Thymus (tissue), 11 donors: ENCODE measurements around the gene GALM. TPM values are rescaled to one million over a fixed set of nuclear protein-coding genes. Genes with fewer than 3 reads are reported as not detected.
"Not testable (repeated sequence)": the region's sequence is repeated elsewhere in the genome, so short reads cannot be mapped to it uniquely, and the experiment has no call there.

ENCODE experiments used
- DNase-seq, 9 donors: peaks; one replicate each; pipeline ENCODE4 v3.0.0-alpha.2; 2013; ENCODE audit warnings: low spot score in 9 of 9, low read depth in 6 of 9, missing footprints in 1 of 9
- H3K27ac ChIP-seq, 2 donors: one replicate each; pipeline ENCODE4 v1.5.1; 2013; ENCODE audit warnings: control low read depth in 1 of 2, low read depth in 1 of 2, low read length in 1 of 2, mild to moderate bottlenecking in 1 of 2, moderate library complexity in 1 of 2
- H3K27me3 ChIP-seq, 2 donors: one replicate each; pipeline ENCODE4 v1.5.1; 2013; ENCODE audit warnings: low read length in 1 of 2; ENCODE audit not compliant: control insufficient read depth in 2 of 2, insufficient read depth in 1 of 2
- H3K36me3 ChIP-seq, 2 donors: one replicate each; pipeline ENCODE4 v1.5.1; 2013; ENCODE audit warnings: low read length in 1 of 2, mild to moderate bottlenecking in 1 of 2, moderate library complexity in 1 of 2; ENCODE audit not compliant: control insufficient read depth in 2 of 2, insufficient read depth in 2 of 2
- H3K4me1 ChIP-seq, 2 donors: one replicate each; pipeline ENCODE4 v1.5.1; 2013; ENCODE audit warnings: low read length in 2 of 2; ENCODE audit not compliant: control insufficient read depth in 2 of 2, insufficient read depth in 2 of 2
- H3K4me3 ChIP-seq, 2 donors: one replicate each; pipeline ENCODE4 v1.5.1; 2013; ENCODE audit warnings: low read length in 2 of 2, control low read depth in 1 of 2, mild to moderate bottlenecking in 1 of 2
- H3K9me3 ChIP-seq, 2 donors: one replicate each; pipeline ENCODE4 v1.5.1; 2013; ENCODE audit warnings: low read length in 1 of 2, mild to moderate bottlenecking in 1 of 2; ENCODE audit not compliant: control insufficient read depth in 2 of 2, insufficient read depth in 1 of 2
- WGBS: extraction: QIAGEN DNeasy Blood & Tissue Kit; methylation state at CpG from one replicate; pipeline ENCODE4 v1.1.7; 2013; 5-methylcytosine and 5-hydroxymethylcytosine counted together
- polyA plus RNA-seq: library from polyadenylated mRNA; stranded (reverse); fragments of 200-250 nt; gene quantifications from one replicate; pipeline ENCODE4 v1.2.3, GENCODE V29; 2013
- total RNA-seq: library from RNA; stranded (reverse); fragments of 120-200 nt; gene quantifications from one replicate; pipeline ENCODE4 v1.2.4, GENCODE V29; 2013
- donor health status: healthy.

GALM gene
- total and polyA plus RNA-seq, 2 donors = 10.0 to 12.0 TPM

- Histone ChIP-seq H3K4me1 (peaks cover 17 to 41% of the 10 kb centered on the region in 2 donors), H3K27ac (peak overlapping the region in 1 of 2 donors; percentile 94), H3K36me3 (no peaks in the 10 kb centered on the region), H3K9me3 (no peaks in the 10 kb centered on the region), H3K4me3 (no peak overlapping the region), H3K27me3 (no peaks in the 10 kb centered on the region)
- no peak for DNase-seq
- 91% methylated on average over 4 of the region's 4 CpGs for WGBS
Observed at GRCh38 chr2:38627391-38627790, 38.5 kb upstream of the GALM start.

GRCh38 chr2:38629684-38630083 lies 36.2 kb upstream of the GALM start:
- Histone ChIP-seq H3K36me3 (no peaks in the 10 kb centered on the region), H3K27me3 (no peaks in the 10 kb centered on the region), H3K9me3 (no peaks in the 10 kb centered on the region), H3K27ac (no peak overlapping the region), H3K4me1 (peaks cover 17 to 31% of the 10 kb centered on the region in 2 donors), H3K4me3 (no peak overlapping the region)
- 98% methylated on average over 1 of the region's 1 CpG for WGBS
- DNase-seq = no peak

GRCh38 chr2:38631976-38632375 lies 33.9 kb upstream of the GALM start:
- WGBS = 91% methylated on average over 2 of the region's 2 CpGs
- peaks cover 8 to 11% of the 10 kb centered on the region in 2 donors for H3K4me1 ChIP-seq

GRCh38 chr2:38632980-38633379 lies 32.9 kb upstream of the GALM start:
- H3K4me3 ChIP-seq = no peak overlapping the region
- H3K4me1 ChIP-seq = peaks cover 0 to 2% of the 10 kb centered on the region in 2 donors
- H3K27ac ChIP-seq = no peak overlapping the region
- DNase-seq = no peak
- peaks cover 0 to 5% of the 10 kb centered on the region in 2 donors for H3K9me3 ChIP-seq
- H3K27me3 ChIP-seq = no peaks in the 10 kb centered on the region
- H3K36me3 ChIP-seq = no peaks in the 10 kb centered on the region

More at GRCh38 chr2:38631976-38632375, 33.9 kb upstream of the GALM start:
- Histone ChIP-seq H3K9me3 (peaks cover 0 to 2% of the 10 kb centered on the region in 2 donors), H3K27me3 (no peaks in the 10 kb centered on the region), H3K36me3 (no peaks in the 10 kb centered on the region), H3K27ac (no peak overlapping the region), H3K4me3 (no peak overlapping the region)
- DNase-seq = no peak

GRCh38 chr2:38633895-38634294 lies 32.0 kb upstream of the GALM start:
- peaks cover 0 to 5% of the 10 kb centered on the region in 2 donors for H3K9me3 ChIP-seq
- no peak overlapping the region for H3K4me3 ChIP-seq
- H3K27me3 ChIP-seq = no peaks in the 10 kb centered on the region
- DNase-seq = no peak
- no peak overlapping the region for H3K27ac ChIP-seq
- H3K36me3 ChIP-seq = no peaks in the 10 kb centered on the region
- peaks cover 0 to 2% of the 10 kb centered on the region in 2 donors for H3K4me1 ChIP-seq
- WGBS = 78% methylated on average over 2 of the region's 2 CpGs

GRCh38 chr2:38634684-38635083 lies 31.2 kb upstream of the GALM start:
- Histone ChIP-seq H3K27ac (no peak overlapping the region), H3K4me1 (peaks cover 0 to 2% of the 10 kb centered on the region in 2 donors), H3K36me3 (no peaks in the 10 kb centered on the region), H3K4me3 (no peak overlapping the region), H3K27me3 (no peaks in the 10 kb centered on the region), H3K9me3 (peaks cover 0 to 5% of the 10 kb centered on the region in 2 donors)
- DNase-seq = peak in 1 of 9 donors; percentile 47
- 32% methylated on average over 3 of the region's 3 CpGs for WGBS

GRCh38 chr2:38635139-38635538 lies 30.8 kb upstream of the GALM start:
- no peak overlapping the region for H3K27ac ChIP-seq
- H3K4me3 ChIP-seq = no peak overlapping the region
- H3K4me1 ChIP-seq = peaks cover 0 to 2% of the 10 kb centered on the region in 2 donors
- H3K27me3 ChIP-seq = no peaks in the 10 kb centered on the region
- DNase-seq = no peak
- 97% methylated on average over 4 of the region's 4 CpGs for WGBS
- peaks cover 0 to 5% of the 10 kb centered on the region in 2 donors for H3K9me3 ChIP-seq
- no peaks in the 10 kb centered on the region for H3K36me3 ChIP-seq

GRCh38 chr2:38636069-38636468 lies 29.8 kb upstream of the GALM start:
- H3K4me1 ChIP-seq = peaks cover 0 to 2% of the 10 kb centered on the region in 2 donors
- H3K27me3 ChIP-seq = no peaks in the 10 kb centered on the region
- 98% methylated on average over 4 of the region's 4 CpGs for WGBS
- H3K36me3 ChIP-seq = no peaks in the 10 kb centered on the region
- no peak overlapping the region for H3K27ac ChIP-seq
- H3K9me3 ChIP-seq = peaks cover 0 to 5% of the 10 kb centered on the region in 2 donors
- H3K4me3 ChIP-seq = no peak overlapping the region
- DNase-seq = no peak

GRCh38 chr2:38642373-38643017 lies 23.4 kb upstream of the GALM start:
- Histone ChIP-seq H3K27ac (peak overlapping the region in 1 of 2 donors; percentile 95), H3K4me1 (peaks cover 13 to 31% of the 10 kb centered on the region in 2 donors), H3K9me3 (peaks cover 0 to 13% of the 10 kb centered on the region in 2 donors)
- DNase-seq, H3K27me3 ChIP-seq, H3K4me3 ChIP-seq, H3K36me3 ChIP-seq: not testable (repeated sequence)
- 78% methylated on average over 14 of the region's 14 CpGs for WGBS
